NCI-H2227 treated with DMSO at 0.1 percent for 48 hours (cell line): ENCODE data around the gene SLC9A3.

Experiments
- DNase-seq: peaks from one replicate; lab custom pipeline; 2025; lab: John Stamatoyannopoulos, UW

SLC9A3 gene

GRCh38 chr5:458547-459353, 65.5 kb downstream of the SLC9A3 start:
- no peak for DNase-seq

GRCh38 chr5:457195-457961, 66.9 kb downstream of the SLC9A3 start:
- DNase-seq: no peak

GRCh38 chr5:456351-457194, 67.7 kb downstream of the SLC9A3 start:
- DNase-seq: no peak

- no peak for DNase-seq
Measured at GRCh38 chr5:455806-456205, 68.4 kb downstream of the SLC9A3 start.

- DNase-seq: no peak
Measured at GRCh38 chr5:454936-455335, 69.3 kb downstream of the SLC9A3 start.

GRCh38 chr5:453725-454481, 70.3 kb downstream of the SLC9A3 start:
- no peak for DNase-seq

- DNase-seq: no peak
Measured at GRCh38 chr5:452978-453710, 71.1 kb downstream of the SLC9A3 start.

GRCh38 chr5:451587-452458, 72.4 kb downstream of the SLC9A3 start:
- DNase-seq: no peak

- no peak for DNase-seq
Measured at GRCh38 chr5:449151-449550, 75.1 kb downstream of the SLC9A3 start.

GRCh38 chr5:448766-449090, 75.5 kb downstream of the SLC9A3 start:
- DNase-seq: no peak

- no peak for DNase-seq
Measured at GRCh38 chr5:448061-448765, 76.0 kb downstream of the SLC9A3 start.

- DNase-seq: no peak
Measured at GRCh38 chr5:447501-447900, 76.7 kb downstream of the SLC9A3 start.

GRCh38 chr5:446883-447263, 77.4 kb downstream of the SLC9A3 start:
- peak; percentile 23 for DNase-seq

- no peak for DNase-seq
Measured at GRCh38 chr5:446066-446882, 78.0 kb downstream of the SLC9A3 start.

- DNase-seq: no peak
Measured at GRCh38 chr5:445591-445990, 78.7 kb downstream of the SLC9A3 start.

GRCh38 chr5:444226-444625, 80.0 kb downstream of the SLC9A3 start:
- no peak for DNase-seq

- DNase-seq: no peak
Measured at GRCh38 chr5:443239-444151, 80.8 kb downstream of the SLC9A3 start.
